ENCODE results near the gene SLC8A1. TPM values are rescaled to one million over a fixed set of nuclear protein-coding genes. Genes with fewer than 3 reads are reported as not detected.
A peak's percentile ranks its signal among the peaks of the same experiment; 100 is the strongest.

SLC8A1 gene
- polyA plus RNA-seq, 4 donors: 67.4 to 72.0 (median 68.1) TPM

DNA sequence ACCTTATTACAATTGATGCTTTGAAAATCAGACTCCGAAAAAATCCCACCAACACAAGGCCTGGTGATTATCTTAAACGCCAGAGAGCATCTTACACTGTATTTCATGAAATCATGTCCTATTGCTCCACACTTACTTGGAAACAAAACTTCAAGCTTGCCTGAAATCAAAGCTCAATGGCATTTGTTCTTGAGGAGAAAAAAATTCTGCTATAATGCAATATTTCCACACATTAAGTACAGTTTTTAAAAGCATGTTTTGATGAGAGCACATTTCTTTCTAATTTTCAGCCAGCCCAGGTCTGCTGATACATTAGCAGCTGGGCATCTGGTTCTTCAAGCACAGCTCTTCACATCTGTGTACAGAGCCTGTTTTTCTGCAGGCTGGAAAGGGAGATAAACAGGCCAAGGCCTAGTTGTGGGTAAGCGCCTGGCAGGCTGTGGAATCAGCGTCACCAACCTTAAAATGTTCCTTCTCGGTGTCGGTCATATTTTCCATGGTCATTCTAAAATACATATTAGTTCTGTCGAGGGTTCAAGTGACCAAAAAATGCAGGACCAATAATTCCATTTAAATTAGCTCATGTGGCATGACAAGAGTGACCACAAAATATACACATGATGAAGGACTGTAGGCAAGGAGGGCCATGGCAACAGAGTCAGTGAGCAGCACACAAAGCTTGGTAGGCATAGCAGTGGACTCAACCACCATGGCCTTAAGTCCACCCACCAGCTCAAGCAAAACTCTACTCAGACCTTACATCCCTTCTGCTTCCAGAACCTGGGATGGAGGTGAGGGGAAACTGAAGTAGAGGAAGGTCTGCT, 20.9 kb downstream of the SLC8A1 start:
- no peak for DNase-seq (ENCODE audit: low read depth in 4 of 4, low spot score in 3 of 4)

- no peak for DNase-seq (ENCODE audit: low read depth in 4 of 4, low spot score in 3 of 4)
These were observed 23.5 kb downstream of the SLC8A1 start for GRCh38 chr2:40428439-40428838.

- no peak for DNase-seq (ENCODE audit: low read depth in 4 of 4, low spot score in 3 of 4)
These were observed 30.1 kb downstream of the SLC8A1 start for GRCh38 chr2:40421631-40422297.

- DNase-seq (ENCODE audit: low read depth in 4 of 4, low spot score in 3 of 4): no peak
These were observed 31.4 kb downstream of the SLC8A1 start for GRCh38 chr2:40420478-40420877.

DNA sequence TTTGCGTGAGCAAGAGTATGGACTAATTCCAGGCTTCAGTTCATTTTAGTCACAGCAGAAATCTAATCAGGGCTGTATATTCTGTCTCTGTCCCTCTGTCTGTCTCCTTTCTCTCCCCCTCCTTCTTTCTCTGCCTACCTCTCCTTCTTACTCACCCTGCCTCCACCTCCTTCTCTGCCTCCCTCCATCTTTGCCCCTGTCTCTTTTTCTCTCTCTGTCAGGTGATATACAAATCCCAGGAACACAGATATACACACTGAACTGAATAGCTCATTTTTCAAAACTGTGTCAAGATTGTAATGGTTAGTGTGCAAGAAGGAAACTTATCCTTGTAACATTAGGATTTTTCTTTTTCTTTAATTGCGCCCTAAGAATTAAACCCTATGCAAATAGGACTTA, 32.5 kb downstream of the SLC8A1 start:
- DNase-seq (ENCODE audit: low read depth in 4 of 4, low spot score in 3 of 4): no peak

DNA sequence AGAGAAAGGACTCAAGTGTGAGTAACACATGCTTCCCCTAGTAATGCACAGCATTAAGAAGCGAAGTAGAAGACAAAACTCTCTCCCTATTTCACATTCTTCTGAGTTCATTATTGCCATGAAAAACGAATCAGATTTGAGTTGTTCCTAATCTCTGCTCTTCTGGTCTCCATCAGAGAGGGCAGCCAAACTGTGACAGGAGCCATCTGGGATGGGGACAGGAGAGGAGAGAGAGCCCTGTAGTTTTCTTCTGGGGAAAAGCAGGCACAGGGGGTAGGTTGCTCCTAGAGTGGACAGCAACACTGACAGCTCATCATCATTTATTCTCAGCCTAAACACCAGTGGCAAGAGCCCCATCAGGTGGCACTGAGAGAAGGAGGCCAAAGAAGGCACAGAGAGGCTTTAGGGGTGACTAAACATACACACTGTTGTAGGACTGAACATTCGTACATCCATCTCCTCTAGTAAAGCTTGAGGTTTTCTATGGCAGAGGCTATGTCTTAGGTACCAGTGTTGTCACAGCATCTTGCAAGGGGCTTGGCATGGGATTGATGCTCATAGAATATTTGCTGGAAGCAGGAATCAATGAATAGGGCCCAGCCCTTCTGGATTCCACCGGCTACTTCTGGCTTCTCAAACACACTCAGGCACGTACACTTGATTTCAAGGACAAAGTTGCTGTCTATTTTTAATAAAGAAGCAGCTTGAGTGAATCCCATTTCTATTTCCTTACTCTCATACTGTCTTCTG, 33.1 kb downstream of the SLC8A1 start:
- peak in 1 of 4 donors; percentile 18 for DNase-seq (ENCODE audit: low read depth in 4 of 4, low spot score in 3 of 4)

GRCh38 chr2:40416486-40416885, 35.4 kb downstream of the SLC8A1 start:
- DNase-seq (ENCODE audit: low read depth in 4 of 4, low spot score in 3 of 4): no peak

GRCh38 chr2:40415391-40415790, 36.5 kb downstream of the SLC8A1 start:
- DNase-seq (ENCODE audit: low read depth in 4 of 4, low spot score in 3 of 4): no peak

DNA sequence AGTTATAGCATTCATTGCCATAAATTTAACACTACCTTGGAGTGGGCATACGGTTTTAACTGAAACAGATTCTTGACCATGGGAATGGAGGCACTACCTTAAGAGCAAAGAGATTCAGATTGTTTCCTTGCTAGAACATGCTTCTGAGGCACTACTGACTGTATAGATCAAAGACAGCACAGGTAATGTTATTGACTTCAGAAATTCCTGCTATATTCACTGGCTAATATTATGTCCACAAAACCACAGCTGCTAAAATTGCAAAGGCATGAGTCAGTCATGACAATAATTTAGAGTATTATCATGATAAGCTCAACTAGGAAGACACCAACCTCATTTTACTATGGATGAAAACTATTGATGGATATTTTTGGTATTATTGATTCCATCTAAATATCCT, 39.4 kb downstream of the SLC8A1 start:
- no peak for DNase-seq (ENCODE audit: low read depth in 4 of 4, low spot score in 3 of 4)

- DNase-seq (ENCODE audit: low read depth in 4 of 4, low spot score in 3 of 4): no peak
These were observed 41.2 kb downstream of the SLC8A1 start for GRCh38 chr2:40410695-40411094.

- DNase-seq (ENCODE audit: low read depth in 4 of 4, low spot score in 3 of 4): no peak
These were observed 42.2 kb downstream of the SLC8A1 start for GRCh38 chr2:40409734-40410133.

- DNase-seq (ENCODE audit: low read depth in 4 of 4, low spot score in 3 of 4): no peak
These were observed 45.2 kb downstream of the SLC8A1 start for GRCh38 chr2:40406485-40407289.

- DNase-seq (ENCODE audit: low read depth in 4 of 4, low spot score in 3 of 4): no peak
These were observed 46.4 kb downstream of the SLC8A1 start for GRCh38 chr2:40405465-40405864.

DNA sequence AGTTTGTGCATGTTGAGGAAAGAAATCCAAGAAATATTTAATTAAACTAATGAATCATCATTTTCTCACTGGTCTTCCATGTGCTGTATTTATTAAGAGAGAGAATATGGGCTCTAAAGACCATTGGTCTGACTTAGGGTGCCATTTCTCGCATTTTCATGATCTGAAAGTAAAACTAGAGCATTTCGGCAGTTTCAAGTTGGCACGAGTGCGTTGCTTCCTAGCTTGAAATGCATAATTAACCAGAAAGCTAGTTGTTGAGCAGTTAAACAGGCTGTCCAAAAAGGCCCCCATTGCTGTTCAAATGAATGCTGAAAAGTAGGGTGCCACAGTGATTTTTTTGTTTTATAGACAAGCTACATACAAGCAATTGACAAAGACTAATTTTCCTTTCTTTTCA, 47.4 kb downstream of the SLC8A1 start:
- no peak for DNase-seq (ENCODE audit: low read depth in 4 of 4, low spot score in 3 of 4)

GRCh38 chr2:40403233-40403836, 48.6 kb downstream of the SLC8A1 start:
- DNase-seq (ENCODE audit: low read depth in 4 of 4, low spot score in 3 of 4): no peak

DNA sequence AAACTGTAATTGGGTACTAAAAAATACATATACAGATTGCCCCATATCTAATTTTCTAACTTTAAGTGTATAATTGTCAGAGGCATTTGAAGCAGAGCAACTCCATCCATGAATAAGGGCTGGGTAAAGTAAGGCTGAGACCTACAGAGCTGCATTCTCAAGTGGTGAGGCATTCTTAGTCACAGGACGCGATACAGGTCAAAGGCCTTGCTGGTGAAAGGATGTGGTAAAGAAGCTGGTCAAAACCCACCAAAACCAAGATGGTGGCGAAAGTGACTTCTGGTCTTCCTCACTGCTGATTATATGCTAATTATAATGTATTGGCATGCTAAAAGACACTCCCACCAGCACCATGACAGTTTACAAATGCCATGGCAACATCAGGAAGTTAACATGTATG, 50.0 kb downstream of the SLC8A1 start:
- DNase-seq (ENCODE audit: low read depth in 4 of 4, low spot score in 3 of 4): no peak

GRCh38 chr2:40400336-40400953, 51.4 kb downstream of the SLC8A1 start:
- DNase-seq (ENCODE audit: low read depth in 4 of 4, low spot score in 3 of 4): no peak

DNA sequence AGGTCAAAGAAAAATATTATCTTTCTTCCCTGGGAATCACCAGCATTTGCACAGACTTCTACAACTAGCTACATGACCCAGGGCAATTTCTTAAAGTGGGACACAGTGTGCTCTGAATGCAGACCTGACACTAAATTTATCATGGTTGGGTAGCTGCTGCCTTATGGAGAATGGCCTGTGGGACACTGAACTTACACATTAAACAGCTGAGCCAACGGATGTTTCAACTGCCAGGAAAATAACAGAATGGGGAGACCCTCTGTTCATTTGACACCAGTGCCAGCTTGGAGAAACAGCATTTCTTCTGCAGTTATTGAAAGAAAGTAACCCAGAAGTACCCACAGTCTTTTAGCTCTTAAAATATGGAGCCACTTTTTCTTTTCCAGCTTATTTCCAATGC, 54.1 kb downstream of the SLC8A1 start:
- no peak for DNase-seq (ENCODE audit: low read depth in 4 of 4, low spot score in 3 of 4)

- DNase-seq (ENCODE audit: low read depth in 4 of 4, low spot score in 3 of 4): no peak
These were observed 55.8 kb downstream of the SLC8A1 start for GRCh38 chr2:40396124-40396523.
